Smooth muscle cell of the brain vasculature (primary cell): ENCODE measurements around the gene PHF1.

Experiments
- DNase-seq: peaks from one replicate; pipeline ENCODE4 v3.0.0-alpha.2; 2012; ENCODE audit warnings: low read depth, low spot score

PHF1 gene

GRCh38 chr6:33453393-33454008, 42.7 kb downstream of the PHF1 start:
- no peak for DNase-seq

GRCh38 chr6:33454009-33454946, 43.5 kb downstream of the PHF1 start, which contains the start of gene ZBTB9:
Gene ZBTB9 (plus strand): TSS chr6:33454576. CDS start chr6:33455101, 525 bp downstream.
- DNase-seq, result peak; percentile 80

GRCh38 chr6:33455051-33455450, 44.2 kb downstream of the PHF1 start:
- DNase-seq, result no peak

- DNase-seq, result no peak
Measured at GRCh38 chr6:33456156-33456555, 45.3 kb downstream of the PHF1 start.

GRCh38 chr6:33458676-33459075, 47.9 kb downstream of the PHF1 start:
- DNase-seq, result no peak

- DNase-seq, result no peak
Measured at GRCh38 chr6:33459226-33459625, 48.4 kb downstream of the PHF1 start.
